Common myeloid progenitor, CD34-positive (primary cell): Measurements from ENCODE around the gene VDR.
A peak's percentile ranks its signal among the peaks of the same experiment; 100 is the strongest.

Source experiments
- CTCF ChIA-PET: fragments of 350-600 bp; sonication (Branson Sonifier 250); formaldehyde crosslinking; loops from one replicate; lab custom pipeline; 2021; ENCODE audit warnings: antibody characterized with exemption; lab: Charles Lee
- POLR2A ChIA-PET: fragments of 350-600 bp; sonication (Branson Sonifier 250); formaldehyde crosslinking; loops from one replicate; lab custom pipeline; 2021; ENCODE audit warnings: antibody characterized with exemption; lab: Charles Lee
- DNase-seq, 3 donors: peaks; one replicate each; pipeline versions ENCODE4 v3.0.0 to v3.0.0-alpha.2; 2013
- H3K27ac ChIP-seq, 2 experiments: 1 replicate in 1 of 2; 2 replicates in 1 of 2; pipeline ENCODE4 v1.7.0; 2013; ENCODE audit warnings: inconsistent platforms in 2 of 2, low read length in 2 of 2, mild to moderate bottlenecking in 2 of 2, low read depth in 1 of 2, moderate library complexity in 1 of 2; ENCODE audit not compliant: severe bottlenecking in 2 of 2, insufficient read depth in 1 of 2, poor library complexity in 1 of 2
- H3K27me3 ChIP-seq, 5 experiments: replicated peaks in 2 of 5; 1 replicate in 3 of 5; 2 replicates in 2 of 5; pipeline versions ENCODE4 v1.6.1 to v1.7.0; 2013; ENCODE audit warnings: low read length in 4 of 5, mild to moderate bottlenecking in 2 of 5, moderate library complexity in 2 of 5, inconsistent platforms in 1 of 5; ENCODE audit not compliant: insufficient read depth in 5 of 5, control insufficient read depth in 4 of 5
- H3K36me3 ChIP-seq, 4 experiments: 1 replicate in 2 of 4; 2 replicates in 2 of 4; pipeline versions ENCODE4 v1.6.1 to v1.7.0; 2013; ENCODE audit warnings: low read length in 3 of 4, control low read depth in 1 of 4, mild to moderate bottlenecking in 1 of 4; ENCODE audit not compliant: control insufficient read depth in 4 of 4, insufficient read depth in 4 of 4
- H3K4me1 ChIP-seq, 4 experiments: 1 replicate in 3 of 4; 2 replicates in 1 of 4; pipeline versions ENCODE4 v1.6.1 to v1.7.1; 2013; ENCODE audit warnings: low read length in 3 of 4, mild to moderate bottlenecking in 3 of 4, control low read depth in 1 of 4, inconsistent platforms in 1 of 4, moderate library complexity in 1 of 4; ENCODE audit not compliant: control insufficient read depth in 4 of 4, insufficient read depth in 4 of 4; ENCODE audit errors: control extremely low read depth in 1 of 4
- H3K4me3 ChIP-seq, 7 experiments: 1 replicate in 4 of 7; 2 replicates in 3 of 7; pipeline versions ENCODE4 v1.5.1 to v1.7.0; 2013; ENCODE audit warnings: mild to moderate bottlenecking in 7 of 7, low read length in 6 of 7, moderate library complexity in 6 of 7, inconsistent platforms in 2 of 7, low read depth in 2 of 7, control low read depth in 1 of 7; ENCODE audit not compliant: insufficient read depth in 4 of 7, control insufficient read depth in 1 of 7; ENCODE audit errors: extremely low read depth in 1 of 7
- H3K9me3 ChIP-seq, 5 experiments: 1 replicate in 4 of 5; 2 replicates in 1 of 5; pipeline versions ENCODE4 v1.6.1 to v1.7.1; 2013; ENCODE audit warnings: low read length in 4 of 5, mild to moderate bottlenecking in 2 of 5, inconsistent platforms in 1 of 5, low read depth in 1 of 5, moderate library complexity in 1 of 5; ENCODE audit not compliant: control insufficient read depth in 4 of 5, insufficient read depth in 2 of 5; ENCODE audit errors: control extremely low read depth in 1 of 5
- whole genome bisulfite sequencing: methylation state at CpG from one replicate; pipeline ENCODE4 v1.1.5; 2013; ENCODE audit not compliant: insufficient coverage; 5-methylcytosine and 5-hydroxymethylcytosine counted together

The VDR gene

GRCh38 chr12:47794679-47795078 is 110.1 kb downstream of the VDR start:
- Histone ChIP-seq H3K4me3 (no peak overlapping the region), H3K27ac (peak overlapping the region in 1 of 2 experiments; percentile 34), H3K27me3 (no peaks in the 10 kb centered on the region), H3K36me3 (peaks cover 7 to 92% (median 72%) of the 10 kb centered on the region in 4 experiments), H3K9me3 (no peaks in the 10 kb centered on the region), H3K4me1 (peaks cover 0 to 22% (median 15%) of the 10 kb centered on the region in 4 experiments)
- no peak for DNase-seq
- POLR2A ChIA-PET: no interaction called here
- CTCF ChIA-PET: interaction anchor here (0.6 to 49.5 kb wide), 8 partner anchors 12 to 79 kb away, joined by 3 to 1391 read pairs (median 4); no protein-coding TSS in a partner anchor
- WGBS: 92% methylated on average over 2 of the region's 9 CpGs

DNA sequence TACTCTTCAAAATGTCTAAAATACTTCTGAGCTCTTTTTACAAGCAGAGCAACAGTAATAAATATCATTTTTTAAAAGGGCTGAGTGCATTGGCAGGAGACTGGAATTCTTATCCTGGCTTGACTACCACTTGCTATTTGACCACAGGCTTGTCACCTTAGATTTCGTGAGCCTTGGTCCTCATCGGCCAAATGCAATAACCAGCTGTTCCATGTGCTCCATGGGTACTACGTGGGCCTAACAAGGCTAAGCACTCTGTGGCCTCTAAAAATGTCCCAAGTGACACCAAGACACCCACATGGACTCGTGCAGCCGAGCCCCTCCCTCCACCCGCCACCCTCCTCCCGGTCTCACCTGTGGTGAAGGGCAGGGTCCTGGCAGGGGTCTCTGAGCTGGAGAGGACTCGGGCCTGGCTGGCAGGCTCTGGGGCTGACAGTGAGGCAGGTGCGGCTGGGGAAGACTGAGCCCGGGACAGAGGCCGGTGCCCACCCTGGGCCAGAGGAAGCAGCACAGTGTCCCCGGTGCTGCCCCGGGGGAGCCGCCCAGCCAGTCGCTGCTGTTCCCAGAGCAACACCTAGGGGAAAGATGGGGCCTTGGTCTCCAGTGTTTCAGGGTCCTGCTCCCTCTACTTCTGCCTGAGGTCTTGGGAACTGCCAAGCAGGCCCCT is 111.6 kb downstream of the VDR start:
- Histone ChIP-seq H3K4me1 (peaks cover 0 to 7% (median 2%) of the 10 kb centered on the region in 4 experiments), H3K4me3 (no peak overlapping the region), H3K27ac (no peak overlapping the region), H3K27me3 (no peaks in the 10 kb centered on the region), H3K36me3 (peaks cover 13 to 96% (median 79%) of the 10 kb centered on the region in 4 experiments), H3K9me3 (no peaks in the 10 kb centered on the region)
- ChIA-PET POLR2A (interaction anchor here (0.5 kb wide), 1 partner anchor 61 kb away, joined by 5 read pairs; no protein-coding TSS in a partner anchor), CTCF (interaction anchor here (0.6 to 49.5 kb wide), 11 partner anchors 8 to 79 kb away, joined by 3 to 1391 read pairs (median 3); partner anchors contain the start of gene RAPGEF3)
- 100% methylated on average over 6 of the region's 15 CpGs for WGBS
- DNase-seq: no peak

- WGBS: 100% methylated on average over 8 of the region's 16 CpGs
- CTCF ChIA-PET: interaction anchor here (1.0 to 49.5 kb wide), 10 partner anchors 10 to 80 kb away, joined by 3 to 1391 read pairs (median 5); partner anchors contain the start of gene RAPGEF3
- no peak for DNase-seq
- Histone ChIP-seq H3K4me1 (no peaks in the 10 kb centered on the region), H3K36me3 (peaks cover 14 to 98% (median 87%) of the 10 kb centered on the region in 4 experiments), H3K27ac (no peak overlapping the region), H3K4me3 (no peak overlapping the region), H3K9me3 (no peaks in the 10 kb centered on the region), H3K27me3 (no peaks in the 10 kb centered on the region)
- POLR2A ChIA-PET: interaction anchor here (0.7 kb wide), 1 partner anchor 21 kb away, joined by 3 read pairs; no protein-coding TSS in a partner anchor
Observed at GRCh38 chr12:47791874-47792273, 112.9 kb downstream of the VDR start.
